ENCODE data around the gene SIX2.

- TF ChIP-seq EZH2 (IDR thresholded peaks at IDR 0.05; ENCODE audit: low read length), result peak; percentile 75
- no peak for TF ChIP-seq CTCF (optimal IDR thresholded peaks at IDR 0.05 in 1 of 3, IDR thresholded peaks at IDR 0.05 in 1 of 3, conservative IDR thresholded peaks at IDR 0.05 in 1 of 3; ENCODE audit: extremely low read depth in 1 of 3, insufficient read depth in 2 of 3, low read length in 3 of 3)
Measured at GRCh38 chr2:45004562-45005191, 4.6 kb downstream of the SIX2 start.

Data from keratinocyte (primary cell).